Activated CD8-positive, alpha-beta memory T cell treated with anti-CD3 and anti-CD28 coated beads, Interleukin-2, amount 10 ng/mL, durations not matched to agents 7 days and 5 days (primary cell): Measurements from ENCODE around the gene DAB2IP. TPM values are rescaled to one million over a fixed set of nuclear protein-coding genes. Genes with fewer than 3 reads are reported as not detected.
"Not testable (repeated sequence)": the region's sequence is repeated elsewhere in the genome, so short reads cannot be mapped to it uniquely, and the experiment has no call there.

Experiments
- ATAC-seq: fragments of 150-1000 bp; cut with Tn5 transposase; one replicate; pipeline ENCODE4 v1.10.0; 2021; ENCODE audit warnings: moderate library complexity
- CTCF ChIA-PET: fragments of 350-600 bp; sonication (Branson Sonifier 250); formaldehyde crosslinking; loops from one replicate; lab custom pipeline; 2021; ENCODE audit warnings: antibody characterized with exemption; lab: Charles Lee
- DNase-seq: peaks from one replicate; pipeline ENCODE4 v3.0.0-alpha.2; 2020
- H3K27ac Mint-ChIP-seq: one replicate; pipeline ENCODE4 v1.8.0; 2021; ENCODE audit warnings: mild to moderate bottlenecking, mixed read lengths
- H3K27me3 Mint-ChIP-seq: one replicate; pipeline ENCODE4 v1.8.0; 2021; ENCODE audit warnings: mixed read lengths
- H3K36me3 Mint-ChIP-seq: one replicate; pipeline ENCODE4 v1.8.0; 2021; ENCODE audit warnings: mild to moderate bottlenecking, mixed read lengths
- H3K4me1 Mint-ChIP-seq: one replicate; pipeline ENCODE4 v1.8.0; 2021; ENCODE audit warnings: mixed read lengths
- H3K4me3 Mint-ChIP-seq: one replicate; pipeline ENCODE4 v1.8.0; 2021; ENCODE audit warnings: mild to moderate bottlenecking, moderate library complexity, mixed read lengths
- H3K9me3 Mint-ChIP-seq: one replicate; pipeline ENCODE4 v1.8.0; 2022; ENCODE audit warnings: low read depth, mixed read lengths
- total RNA-seq, 2 experiments: library from RNA; stranded (reverse); gene quantifications; one replicate each; pipeline ENCODE4 v1.2.3, GENCODE V29; 2021

Gene DAB2IP
- total RNA-seq, 2 experiments from 2014 or later = 0.07 to 0.18 TPM

DNA sequence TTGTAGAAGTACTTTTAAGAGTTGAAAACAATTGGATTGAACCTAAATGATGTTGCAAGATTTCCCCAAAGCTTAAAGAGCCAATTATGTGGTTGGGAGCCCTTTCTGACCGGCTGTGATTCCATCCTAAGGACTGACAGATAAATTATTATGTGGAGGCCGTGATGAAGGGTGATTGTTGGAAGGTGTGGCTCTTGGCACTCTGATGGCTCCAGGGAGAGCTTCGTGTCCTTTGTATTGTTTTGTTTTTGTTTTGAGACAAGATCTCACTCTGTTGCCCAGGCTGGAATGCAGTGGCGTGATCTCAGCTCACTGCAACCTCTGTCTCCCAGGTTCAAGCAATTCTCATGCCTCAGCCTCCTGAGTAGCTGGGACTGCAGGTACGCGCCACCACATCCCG lies 32.5 kb upstream of the DAB2IP start:
- not testable (repeated sequence) for H3K27me3 Mint-ChIP-seq, H3K27ac Mint-ChIP-seq, H3K4me3 Mint-ChIP-seq, H3K4me1 Mint-ChIP-seq, DNase-seq, H3K9me3 Mint-ChIP-seq, ATAC-seq, H3K36me3 Mint-ChIP-seq
- CTCF ChIA-PET = interaction anchor here (0.7 to 1.3 kb wide), 2 partner anchors 60 to 73 kb away, joined by 3 to 4 read pairs; no protein-coding TSS in a partner anchor

DNA sequence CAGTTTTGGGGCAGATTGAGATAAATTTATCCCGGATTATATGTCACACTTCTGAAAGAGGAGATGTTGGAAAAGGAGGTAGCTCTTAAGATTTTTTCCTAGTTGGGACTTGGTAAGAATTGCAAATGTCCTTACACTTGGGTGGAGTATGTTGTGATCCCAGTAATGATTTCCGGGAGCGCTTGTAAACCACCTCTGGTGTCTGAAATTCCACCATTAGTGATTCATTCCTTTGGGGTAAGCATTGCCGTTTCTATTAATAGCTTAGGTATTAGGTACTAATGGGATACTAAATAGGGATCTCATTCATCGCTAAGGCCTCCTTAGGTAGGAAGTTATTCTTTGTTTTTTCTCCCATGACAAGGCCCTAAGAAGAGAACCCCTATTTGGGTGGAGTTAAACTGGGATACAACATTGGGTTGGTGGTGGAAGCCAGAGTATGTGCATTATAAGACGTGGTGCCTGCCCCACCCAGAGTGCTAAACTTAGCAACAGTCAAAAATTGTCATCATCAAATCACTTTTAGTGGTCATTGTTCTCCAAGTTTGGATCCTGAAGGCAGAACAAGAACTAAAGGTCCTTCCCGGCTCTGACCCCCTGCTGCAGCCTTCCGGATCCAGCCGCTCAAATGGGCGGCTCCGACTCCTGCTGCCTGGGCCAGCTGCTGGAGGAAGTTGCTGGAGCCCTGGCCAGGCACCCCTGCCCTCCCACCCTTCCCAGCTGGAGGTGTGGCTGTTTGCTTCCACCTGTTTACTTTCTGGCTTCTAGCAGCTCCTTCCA lies 31.7 kb upstream of the DAB2IP start:
- ATAC-seq (no peak), DNase-seq (no peak)
- CTCF ChIA-PET = interaction anchor here (0.6 to 1.4 kb wide), 5 partner anchors 18 to 74 kb away, joined by 3 to 4 read pairs (median 3); no protein-coding TSS in a partner anchor
- Mint-ChIP-seq H3K27me3 (peaks cover 3% of the 10 kb centered on the region), H3K27ac (no peak overlapping the region), H3K36me3 (no peaks in the 10 kb centered on the region), H3K4me3 (no peak overlapping the region), H3K4me1 (no peaks in the 10 kb centered on the region), H3K9me3 (no peaks in the 10 kb centered on the region)

DNA sequence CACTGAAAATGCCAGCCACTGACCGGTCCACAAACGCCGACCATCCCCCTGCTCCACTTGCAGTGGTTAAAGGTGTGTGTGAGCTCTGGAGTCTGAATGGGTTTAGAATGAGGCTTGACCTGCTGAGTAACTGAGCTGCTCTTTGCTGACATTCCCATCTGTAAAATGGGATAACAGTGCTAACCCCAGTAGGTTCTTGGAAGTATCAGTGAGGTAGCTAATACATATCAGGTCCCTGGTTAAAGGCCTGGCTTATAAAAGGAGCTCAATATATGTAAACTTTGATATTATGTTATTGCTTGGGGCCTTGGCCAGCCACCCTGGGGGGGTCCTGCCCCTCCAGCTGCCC lies 31.1 kb upstream of the DAB2IP start:
- H3K27ac Mint-ChIP-seq = no peak overlapping the region
- no peak for ATAC-seq
- H3K9me3 Mint-ChIP-seq = no peaks in the 10 kb centered on the region
- H3K36me3 Mint-ChIP-seq = no peaks in the 10 kb centered on the region
- DNase-seq = no peak
- H3K4me3 Mint-ChIP-seq = no peak overlapping the region
- no peaks in the 10 kb centered on the region for H3K4me1 Mint-ChIP-seq
- CTCF ChIA-PET = interaction anchor here (0.9 to 1.4 kb wide), 4 partner anchors 11 to 67 kb away, joined by 3 to 4 read pairs (median 3); no protein-coding TSS in a partner anchor
- H3K27me3 Mint-ChIP-seq = no peaks in the 10 kb centered on the region

DNA sequence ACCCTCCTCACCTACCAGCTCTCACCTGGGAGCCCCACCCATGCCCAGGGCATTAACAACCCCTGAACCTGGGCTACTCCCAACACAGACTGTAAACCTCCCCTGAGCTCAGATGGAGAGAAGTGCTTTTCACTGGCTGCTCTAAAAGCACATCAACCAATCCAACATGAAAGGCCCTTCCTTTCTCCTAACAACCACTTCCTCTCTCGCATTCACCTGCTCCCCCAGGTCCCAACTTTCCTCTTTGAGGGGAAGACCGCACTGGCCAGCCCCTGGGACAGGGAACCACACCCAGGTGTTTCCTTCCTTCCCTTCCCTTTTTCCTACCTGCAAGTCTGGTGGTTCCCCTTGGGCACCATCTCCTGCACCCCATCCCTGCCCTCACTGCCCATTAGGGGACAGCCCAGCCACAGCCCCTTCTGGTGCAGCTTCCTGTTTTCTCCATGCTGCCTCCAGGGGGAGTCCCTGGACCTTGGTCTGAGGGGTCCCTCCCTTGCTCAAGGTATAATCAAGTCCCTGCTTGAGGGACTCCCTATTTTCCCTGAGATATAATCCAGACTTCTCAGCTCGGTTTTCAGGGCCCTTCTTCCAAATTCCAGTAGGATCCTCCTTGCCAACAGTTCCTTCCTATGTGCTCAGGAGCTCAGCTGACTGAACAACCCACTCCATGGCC lies 30.5 kb upstream of the DAB2IP start:
- no peak overlapping the region for H3K27ac Mint-ChIP-seq
- DNase-seq (no peak), ATAC-seq (no peak)
- H3K9me3 Mint-ChIP-seq = no peaks in the 10 kb centered on the region
- no peak overlapping the region for H3K4me3 Mint-ChIP-seq
- no peaks in the 10 kb centered on the region for H3K36me3 Mint-ChIP-seq
- H3K27me3 Mint-ChIP-seq = no peaks in the 10 kb centered on the region
- CTCF ChIA-PET = interaction anchor here (0.6 to 1.0 kb wide), 3 partner anchors 11 to 19 kb away, joined by 3 to 4 read pairs (median 3); no protein-coding TSS in a partner anchor
- no peaks in the 10 kb centered on the region for H3K4me1 Mint-ChIP-seq

DNA sequence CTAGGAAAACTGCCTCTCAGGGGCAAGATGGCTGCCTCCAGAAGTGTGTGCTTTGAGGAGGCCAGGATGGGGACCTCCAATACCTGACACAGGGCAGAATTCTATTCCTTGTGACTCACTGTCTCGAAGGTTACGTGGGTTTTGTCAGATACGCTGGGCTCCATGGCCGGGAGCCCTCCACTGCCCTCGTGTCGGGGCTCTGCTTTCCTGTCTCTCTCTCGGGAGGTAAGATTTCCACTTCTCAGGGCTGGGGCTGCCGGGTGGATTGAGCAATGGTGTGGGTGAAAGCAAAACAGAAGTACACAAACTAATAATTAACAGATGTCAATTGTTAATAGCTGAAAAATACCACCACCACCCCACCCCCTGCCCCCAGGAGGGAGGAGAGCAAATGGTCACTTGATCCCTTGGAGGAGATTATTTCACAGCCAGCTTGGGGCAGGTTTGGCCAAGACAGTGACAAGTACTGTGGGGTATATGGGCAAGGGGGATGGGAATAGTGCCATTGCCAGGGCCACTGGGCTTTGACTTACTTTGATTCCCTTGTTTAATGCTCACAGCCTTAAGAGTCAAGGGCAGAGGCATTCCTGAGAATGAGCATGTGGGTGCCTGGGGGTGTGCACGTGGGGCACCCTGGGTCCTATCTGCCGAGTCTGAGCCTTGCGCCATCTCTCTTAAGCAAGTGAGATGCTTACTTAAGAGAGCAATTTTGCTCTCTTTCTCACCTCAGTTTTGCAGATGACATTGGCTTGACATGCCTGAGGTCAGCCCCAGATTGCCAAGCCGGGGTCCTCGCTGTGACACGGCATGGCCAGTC lies 28.8 kb upstream of the DAB2IP start:
- Mint-ChIP-seq H3K4me1 (no peaks in the 10 kb centered on the region), H3K27ac (no peak overlapping the region), H3K36me3 (no peaks in the 10 kb centered on the region), H3K9me3 (no peaks in the 10 kb centered on the region), H3K27me3 (peaks cover 5% of the 10 kb centered on the region), H3K4me3 (no peak overlapping the region)
- CTCF ChIA-PET = no interaction called here
- DNase-seq = no peak
- no peak for ATAC-seq

DNA sequence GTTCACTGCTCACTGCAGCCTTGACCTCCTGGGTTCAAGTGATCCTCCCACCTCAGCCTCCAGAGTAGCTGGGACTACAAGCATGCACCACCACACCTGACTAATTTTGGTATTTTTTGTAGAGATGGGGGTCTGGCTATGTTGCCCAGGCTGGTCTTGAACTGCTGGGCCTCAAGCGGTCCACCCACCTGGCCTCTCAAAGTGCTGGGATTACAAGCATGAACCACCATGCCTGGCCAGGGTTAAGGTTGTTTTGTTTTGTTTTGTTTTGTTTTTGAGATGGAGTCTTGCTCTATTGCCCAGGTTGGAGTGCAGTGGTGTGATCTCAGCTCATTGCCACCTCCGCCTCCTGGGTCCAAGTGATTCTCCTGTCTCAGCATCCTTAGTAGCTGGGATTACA lies 28.0 kb upstream of the DAB2IP start:
- H3K9me3 Mint-ChIP-seq, H3K4me3 Mint-ChIP-seq, H3K36me3 Mint-ChIP-seq, H3K27me3 Mint-ChIP-seq, DNase-seq, H3K4me1 Mint-ChIP-seq, ATAC-seq, H3K27ac Mint-ChIP-seq, CTCF ChIA-PET: not testable (repeated sequence)

DNA sequence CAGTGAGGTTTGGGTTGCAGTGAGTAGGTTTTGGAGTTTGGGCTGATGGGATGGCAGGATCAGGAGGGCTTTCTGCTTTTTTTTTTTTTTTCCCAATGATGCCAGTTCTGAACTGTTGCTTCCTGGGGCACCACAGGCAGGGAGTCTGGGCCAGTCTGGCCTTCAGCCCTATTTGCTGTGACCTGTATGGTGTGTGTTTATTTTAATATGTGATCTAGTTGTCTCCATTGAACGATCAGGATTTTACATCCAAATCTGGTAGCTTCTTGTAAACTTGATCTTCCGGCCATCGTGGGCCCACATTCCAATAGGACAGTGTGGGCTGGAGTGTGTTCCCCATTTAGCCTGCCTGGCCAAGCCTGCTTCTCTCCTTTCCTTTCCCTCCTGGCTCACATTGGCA lies 25.8 kb upstream of the DAB2IP start:
- ATAC-seq (no peak), DNase-seq (no peak)
- H3K27me3 Mint-ChIP-seq = peaks cover 5% of the 10 kb centered on the region
- H3K27ac Mint-ChIP-seq = no peak overlapping the region
- no peak overlapping the region for H3K4me3 Mint-ChIP-seq
- CTCF ChIA-PET = no interaction called here
- H3K36me3 Mint-ChIP-seq = no peaks in the 10 kb centered on the region
- H3K9me3 Mint-ChIP-seq = no peaks in the 10 kb centered on the region
- H3K4me1 Mint-ChIP-seq = no peaks in the 10 kb centered on the region

DNA sequence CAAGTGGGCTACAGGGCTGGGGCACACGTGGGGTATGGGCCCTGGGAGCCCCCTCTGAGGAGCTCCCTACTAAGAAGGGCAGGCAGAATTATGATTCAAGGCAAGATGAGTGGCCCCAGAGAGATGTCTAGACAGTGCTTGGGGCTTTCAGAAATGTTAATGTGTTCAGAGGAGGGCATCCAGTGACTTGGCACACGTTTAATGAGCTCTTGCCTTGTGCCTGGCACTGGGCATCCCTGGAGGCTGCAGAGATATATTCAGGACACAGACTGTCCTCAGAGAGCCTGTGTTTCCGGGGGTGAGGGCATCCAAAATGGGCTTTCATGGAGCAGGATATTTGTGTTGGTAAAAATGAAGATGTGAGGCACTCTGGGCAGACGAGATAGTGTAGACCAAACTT lies 25.4 kb upstream of the DAB2IP start:
- DNase-seq = no peak
- H3K4me1 Mint-ChIP-seq = no peaks in the 10 kb centered on the region
- H3K27ac Mint-ChIP-seq = no peak overlapping the region
- no peak overlapping the region for H3K4me3 Mint-ChIP-seq
- ATAC-seq = no peak
- peaks cover 5% of the 10 kb centered on the region for H3K27me3 Mint-ChIP-seq
- CTCF ChIA-PET = no interaction called here
- H3K36me3 Mint-ChIP-seq = no peaks in the 10 kb centered on the region
- H3K9me3 Mint-ChIP-seq = no peaks in the 10 kb centered on the region

DNA sequence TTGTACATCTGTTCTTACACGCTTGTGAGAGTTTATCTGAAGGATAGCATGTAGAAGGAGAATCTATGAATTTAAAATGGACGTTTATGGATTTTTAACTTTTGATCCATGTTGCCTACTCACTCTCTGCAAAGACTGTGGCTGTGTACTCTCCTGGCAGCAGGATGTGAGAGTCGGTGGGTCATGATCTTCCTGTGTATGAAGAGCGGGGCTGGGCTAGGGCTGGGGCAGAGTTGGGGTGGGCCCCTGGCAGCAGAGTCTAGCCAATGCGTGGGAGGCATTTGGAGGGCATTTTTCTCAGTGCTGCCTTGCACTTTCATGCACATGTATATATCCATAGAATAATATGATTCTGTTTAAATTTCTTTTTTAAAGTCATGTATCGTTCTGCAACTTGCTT lies 24.0 kb upstream of the DAB2IP start:
- Mint-ChIP-seq H3K27me3 (peaks cover 5% of the 10 kb centered on the region), H3K27ac (no peak overlapping the region), H3K9me3 (no peaks in the 10 kb centered on the region), H3K4me3 (no peak overlapping the region), H3K36me3 (no peaks in the 10 kb centered on the region), H3K4me1 (no peaks in the 10 kb centered on the region)
- no peak for ATAC-seq
- no peak for DNase-seq
- CTCF ChIA-PET = no interaction called here

DNA sequence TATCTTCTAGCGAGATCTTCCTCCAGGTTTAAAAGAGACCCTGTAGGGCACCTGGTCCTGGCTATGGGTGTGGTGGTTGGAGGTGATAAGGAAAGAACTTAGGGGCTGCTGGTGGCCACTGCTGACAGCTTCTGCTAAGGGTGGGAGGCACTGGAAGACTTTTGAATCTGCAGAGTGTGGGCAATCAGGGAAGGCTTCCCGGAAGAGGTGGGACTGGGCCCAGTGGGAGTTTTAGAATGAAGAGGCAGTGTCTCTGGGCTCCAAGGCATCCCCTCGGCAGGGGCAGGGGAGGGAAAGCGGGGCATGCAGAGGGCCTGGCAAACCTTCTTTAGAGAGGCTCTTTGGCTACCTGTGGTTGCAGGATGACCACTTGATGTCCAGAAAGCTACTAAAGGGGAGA lies 23.0 kb upstream of the DAB2IP start:
- Mint-ChIP-seq H3K9me3 (no peaks in the 10 kb centered on the region), H3K4me3 (no peak overlapping the region), H3K4me1 (no peaks in the 10 kb centered on the region), H3K27me3 (peaks cover 5% of the 10 kb centered on the region), H3K27ac (no peak overlapping the region), H3K36me3 (no peaks in the 10 kb centered on the region)
- CTCF ChIA-PET = no interaction called here
- no peak for DNase-seq
- no peak for ATAC-seq

DNA sequence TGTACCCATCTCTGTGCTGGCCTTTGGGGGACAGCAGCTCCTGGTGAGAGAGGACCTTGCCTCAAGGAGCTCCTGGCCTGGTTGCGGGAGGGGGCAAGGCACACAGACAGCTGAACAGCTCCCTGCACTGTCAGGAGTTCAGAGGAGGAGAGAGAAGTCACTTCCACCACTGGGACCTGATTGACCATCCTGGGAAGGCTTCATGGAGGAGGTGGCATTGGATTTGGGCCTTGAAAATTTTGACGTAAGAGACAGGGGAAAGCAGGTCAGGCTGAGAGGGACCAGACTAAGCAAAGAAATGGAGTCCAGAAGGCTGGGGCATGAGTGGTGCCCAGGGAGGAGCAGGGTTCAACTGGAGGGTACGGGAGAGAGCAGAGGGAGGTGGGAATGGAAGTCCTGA lies 20.3 kb upstream of the DAB2IP start:
- H3K27me3 Mint-ChIP-seq = peaks cover 3% of the 10 kb centered on the region
- no peaks in the 10 kb centered on the region for H3K36me3 Mint-ChIP-seq
- H3K4me1 Mint-ChIP-seq = peaks cover 9% of the 10 kb centered on the region
- no peaks in the 10 kb centered on the region for H3K9me3 Mint-ChIP-seq
- CTCF ChIA-PET = no interaction called here
- H3K4me3 Mint-ChIP-seq = no peak overlapping the region
- DNase-seq (no peak), ATAC-seq (no peak)
- H3K27ac Mint-ChIP-seq = no peak overlapping the region

DNA sequence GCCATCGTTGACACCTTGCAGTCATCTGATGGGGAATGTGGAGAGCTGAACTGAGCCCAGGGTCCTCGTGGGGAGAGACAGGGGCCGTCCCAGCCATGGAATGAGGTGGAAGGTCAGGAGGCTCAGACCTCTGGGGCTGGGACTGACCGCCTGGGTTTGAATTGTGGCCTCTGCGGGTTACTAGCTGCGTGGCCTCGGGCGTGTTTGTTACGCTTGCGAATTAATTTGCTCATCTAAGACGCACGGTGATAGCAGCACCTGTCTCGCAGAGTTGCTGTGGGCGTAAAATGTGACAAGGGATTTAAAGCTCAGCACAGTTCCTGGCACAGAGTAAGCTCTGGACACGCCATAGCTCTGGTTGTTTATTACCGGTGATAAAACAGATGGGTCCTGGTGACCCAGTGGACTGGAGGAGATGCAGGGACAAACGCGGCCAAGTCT lies 19.4 kb upstream of the DAB2IP start:
- CTCF ChIA-PET = interaction anchor here (0.5 kb wide), 1 partner anchor 86 kb away, joined by 3 read pairs; no protein-coding TSS in a partner anchor
- ATAC-seq (no peak), DNase-seq (no peak)
- H3K27me3 Mint-ChIP-seq = peaks cover 2% of the 10 kb centered on the region
- peaks cover 9% of the 10 kb centered on the region for H3K4me1 Mint-ChIP-seq
- no peak overlapping the region for H3K27ac Mint-ChIP-seq
- H3K4me3 Mint-ChIP-seq = no peak overlapping the region
- no peaks in the 10 kb centered on the region for H3K36me3 Mint-ChIP-seq
- no peaks in the 10 kb centered on the region for H3K9me3 Mint-ChIP-seq

DNA sequence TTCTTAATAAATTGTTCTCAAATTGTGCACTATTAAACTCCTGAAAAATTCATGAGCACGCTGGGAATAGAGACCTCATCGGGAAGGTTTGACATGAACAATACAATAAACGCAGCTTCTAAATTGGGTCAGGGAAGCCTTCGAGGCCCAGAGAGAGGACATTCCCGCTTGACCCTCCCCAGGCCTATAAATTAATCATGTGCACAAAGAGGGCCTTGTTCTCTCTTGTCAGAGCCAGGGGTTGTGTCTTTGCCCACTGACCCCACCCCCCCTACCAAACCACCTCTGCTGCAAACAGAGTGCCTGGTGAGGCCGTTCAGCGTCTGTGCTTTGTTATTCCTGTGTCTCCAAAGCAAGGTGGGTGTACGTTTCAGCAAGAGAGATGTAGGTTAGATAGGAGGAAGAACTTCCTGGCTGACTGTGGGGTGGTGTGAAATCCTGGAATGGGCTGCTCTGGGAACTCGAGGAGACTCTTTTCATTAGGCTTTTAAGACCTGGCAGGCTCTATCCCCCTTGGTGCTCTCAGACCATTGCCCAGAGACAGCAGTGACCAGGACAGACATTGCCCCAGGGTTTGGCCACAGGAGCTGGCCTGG lies 18.2 kb upstream of the DAB2IP start:
- Mint-ChIP-seq H3K27me3 (peaks cover 3% of the 10 kb centered on the region), H3K4me1 (peaks cover 9% of the 10 kb centered on the region), H3K36me3 (no peaks in the 10 kb centered on the region), H3K27ac (no peak overlapping the region), H3K4me3 (no peak overlapping the region), H3K9me3 (no peaks in the 10 kb centered on the region)
- no peak for DNase-seq
- CTCF ChIA-PET = no interaction called here
- ATAC-seq = no peak
